Esophagus muscularis mucosa (tissue), 4 donors: ENCODE measurements around the gene DMWD. TPM values are rescaled to one million over a fixed set of nuclear protein-coding genes. Genes with fewer than 3 reads are reported as not detected.
A peak's percentile ranks its signal among the peaks of the same experiment; 100 is the strongest.

ENCODE experiments used
- DNase-seq: peaks from one replicate; pipeline ENCODE4 v3.0.0-alpha.2; 2017; ENCODE audit errors: extremely low spot score
- H3K27ac ChIP-seq, 4 donors: fragments of 200-600 bp; sonication (generic); replicated peaks in 1 of 4; 1 replicate in 3 of 4; 2 replicates in 1 of 4; pipeline ENCODE4 v1.5.1; 2016 to 2019; ENCODE audit warnings: mild to moderate bottlenecking in 1 of 4
- H3K27me3 ChIP-seq, 4 donors: fragments of 200-600 bp; sonication (generic); one replicate each; pipeline versions ENCODE4 v1.5.1 to v1.6.0; 2016 to 2019
- H3K36me3 ChIP-seq, 4 donors: fragments of 200-600 bp; sonication (generic); one replicate each; pipeline ENCODE4 v1.5.1; 2016 to 2019
- H3K4me1 ChIP-seq, 4 donors: fragments of 200-600 bp; sonication (generic); one replicate each; pipeline ENCODE4 v1.5.1; 2016 to 2019
- H3K4me3 ChIP-seq, 4 donors: fragments of 200-600 bp; sonication (generic); 1 replicate in 2 of 4; 2 replicates in 2 of 4; pipeline ENCODE4 v1.5.1; 2016 to 2019; ENCODE audit warnings: mild to moderate bottlenecking in 4 of 4, moderate library complexity in 1 of 4
- H3K9me3 ChIP-seq, 4 donors: fragments of 200-600 bp; sonication (generic); 1 replicate in 3 of 4; 2 replicates in 1 of 4; pipeline ENCODE4 v1.5.1; 2016 to 2019
- EP300 ChIP-seq: sonication (generic); formaldehyde crosslinking; IDR thresholded peaks from one replicate; pipeline ENCODE4 v1.6.1; 2017; ENCODE audit warnings: antibody characterized with exemption
- POLR2A ChIP-seq: fragments of 450-650 bp; IDR thresholded peaks from one replicate; pipeline ENCODE4 v1.6.1; 2017; ENCODE audit warnings: antibody characterized with exemption, moderate library complexity, mild to moderate bottlenecking, low read depth
- POLR2AphosphoS5 ChIP-seq, 2 donors: sonication (generic); formaldehyde crosslinking; IDR thresholded peaks; one replicate each; pipeline ENCODE4 v1.6.1; 2017; ENCODE audit warnings: antibody characterized with exemption in 2 of 2
- WGBS: methylation state at CpG from one replicate; pipeline ENCODE4 v1.1.5; 2018; 5-methylcytosine and 5-hydroxymethylcytosine counted together
- intact Hi-C: fragments of 100-400 bp; cut with DNase I; formaldehyde crosslinking; loops from one replicate; pipeline ENCODE4 v1.15.1; 2023
- total RNA-seq, 4 donors: library from RNA; depleted of rRNA; stranded (reverse); fragments of >200 nt; gene quantifications; one replicate each; pipeline versions ENCODE4 v1.1.0 to v1.2.1, GENCODE V29; 2016
- TF ChIP-seq, protein P1 (sequence below), 3 experiments: fragments of 200-600 bp in 2 of 3; fragments of 450-650 bp in 1 of 3; sonication (generic) in 2 of 3; IDR thresholded peaks; one replicate each; pipeline ENCODE4 v1.5.1; 2017 to 2019; ENCODE audit warnings: antibody characterized with exemption in 3 of 3, mild to moderate bottlenecking in 2 of 3, moderate library complexity in 1 of 3

DMWD gene, protein sequence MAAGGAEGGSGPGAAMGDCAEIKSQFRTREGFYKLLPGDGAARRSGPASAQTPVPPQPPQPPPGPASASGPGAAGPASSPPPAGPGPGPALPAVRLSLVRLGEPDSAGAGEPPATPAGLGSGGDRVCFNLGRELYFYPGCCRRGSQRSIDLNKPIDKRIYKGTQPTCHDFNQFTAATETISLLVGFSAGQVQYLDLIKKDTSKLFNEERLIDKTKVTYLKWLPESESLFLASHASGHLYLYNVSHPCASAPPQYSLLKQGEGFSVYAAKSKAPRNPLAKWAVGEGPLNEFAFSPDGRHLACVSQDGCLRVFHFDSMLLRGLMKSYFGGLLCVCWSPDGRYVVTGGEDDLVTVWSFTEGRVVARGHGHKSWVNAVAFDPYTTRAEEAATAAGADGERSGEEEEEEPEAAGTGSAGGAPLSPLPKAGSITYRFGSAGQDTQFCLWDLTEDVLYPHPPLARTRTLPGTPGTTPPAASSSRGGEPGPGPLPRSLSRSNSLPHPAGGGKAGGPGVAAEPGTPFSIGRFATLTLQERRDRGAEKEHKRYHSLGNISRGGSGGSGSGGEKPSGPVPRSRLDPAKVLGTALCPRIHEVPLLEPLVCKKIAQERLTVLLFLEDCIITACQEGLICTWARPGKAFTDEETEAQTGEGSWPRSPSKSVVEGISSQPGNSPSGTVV
- total RNA-seq = 10 to 100 TPM; 56.0 to 88.7 (median 63.3) TPM

- intact Hi-C loops = no loop called here
- H3K27ac ChIP-seq = peak within 1 kb of the TSS; percentile 73 to 88 (median 80)
- peaks cover 24 to 34% (median 28%) of the 10 kb centered on the region in 4 donors for H3K4me1 ChIP-seq
- peaks cover 8 to 34% (median 33%) of the 10 kb centered on the region in 4 donors for H3K36me3 ChIP-seq
- no peaks in the 10 kb centered on the region for H3K9me3 ChIP-seq
- 0% methylated on average over 5 of the region's 86 CpGs for WGBS
- H3K4me3 ChIP-seq = peak within 1 kb of the TSS; percentile 69 to 89 (median 80)
- TF ChIP-seq POLR2AphosphoS5 (IDR thresholded peaks at IDR 0.05) (peak; percentile 64 to 79), EP300 (no peak), POLR2A (no peak)
- TF ChIP-seq, protein P1, sequence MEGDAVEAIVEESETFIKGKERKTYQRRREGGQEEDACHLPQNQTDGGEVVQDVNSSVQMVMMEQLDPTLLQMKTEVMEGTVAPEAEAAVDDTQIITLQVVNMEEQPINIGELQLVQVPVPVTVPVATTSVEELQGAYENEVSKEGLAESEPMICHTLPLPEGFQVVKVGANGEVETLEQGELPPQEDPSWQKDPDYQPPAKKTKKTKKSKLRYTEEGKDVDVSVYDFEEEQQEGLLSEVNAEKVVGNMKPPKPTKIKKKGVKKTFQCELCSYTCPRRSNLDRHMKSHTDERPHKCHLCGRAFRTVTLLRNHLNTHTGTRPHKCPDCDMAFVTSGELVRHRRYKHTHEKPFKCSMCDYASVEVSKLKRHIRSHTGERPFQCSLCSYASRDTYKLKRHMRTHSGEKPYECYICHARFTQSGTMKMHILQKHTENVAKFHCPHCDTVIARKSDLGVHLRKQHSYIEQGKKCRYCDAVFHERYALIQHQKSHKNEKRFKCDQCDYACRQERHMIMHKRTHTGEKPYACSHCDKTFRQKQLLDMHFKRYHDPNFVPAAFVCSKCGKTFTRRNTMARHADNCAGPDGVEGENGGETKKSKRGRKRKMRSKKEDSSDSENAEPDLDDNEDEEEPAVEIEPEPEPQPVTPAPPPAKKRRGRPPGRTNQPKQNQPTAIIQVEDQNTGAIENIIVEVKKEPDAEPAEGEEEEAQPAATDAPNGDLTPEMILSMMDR (IDR thresholded peaks at IDR 0.05) = peak in 1 of 3 experiments; percentile 15
- peak; percentile 100 for DNase-seq
- H3K27me3 ChIP-seq = no peaks in the 10 kb centered on the region
Observed at GRCh38 chr19:45792470-45793177, at the start of gene DMWD. DMWD (minus strand) TSS chr19:45792845; CDS start chr19:45792756, 89 bp downstream.

DNA sequence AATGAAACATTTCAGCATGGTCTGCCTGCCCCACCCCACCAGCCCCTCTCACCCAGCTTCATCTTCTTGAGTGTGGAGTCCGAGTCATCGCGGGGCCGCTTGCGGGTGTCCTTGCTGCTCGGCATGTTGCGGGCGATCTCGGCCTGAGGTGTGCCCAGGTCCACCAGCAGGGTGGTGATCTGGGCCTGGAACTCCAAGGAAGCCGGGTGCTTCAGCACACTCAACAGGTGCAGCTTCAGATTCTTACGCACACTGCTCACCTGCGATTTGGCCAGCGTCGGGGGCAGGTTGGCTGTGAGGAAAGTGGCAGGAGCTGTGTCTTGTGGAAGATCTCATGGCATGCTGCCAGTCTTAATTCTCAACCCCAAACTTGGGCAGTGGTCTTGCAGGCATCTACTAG is 49.6 kb upstream of the DMWD start:
- no peak for DNase-seq
- H3K4me1 ChIP-seq = no peaks in the 10 kb centered on the region
- no peak overlapping the region for H3K27ac ChIP-seq
- H3K27me3 ChIP-seq = no peaks in the 10 kb centered on the region
- no peak for TF ChIP-seq POLR2AphosphoS5 (IDR thresholded peaks at IDR 0.05)
- peaks cover 79 to 100% (median 97%) of the 10 kb centered on the region in 4 donors for H3K36me3 ChIP-seq
- no peak overlapping the region for H3K4me3 ChIP-seq
- H3K9me3 ChIP-seq = no peaks in the 10 kb centered on the region
- 96% methylated on average over 5 of the region's 14 CpGs for WGBS
- intact Hi-C loops = no loop called here

- Histone ChIP-seq H3K4me3 (no peak overlapping the region), H3K9me3 (no peaks in the 10 kb centered on the region), H3K27ac (no peak overlapping the region), H3K4me1 (no peaks in the 10 kb centered on the region), H3K27me3 (no peaks in the 10 kb centered on the region), H3K36me3 (peaks cover 93 to 100% (median 100%) of the 10 kb centered on the region in 4 donors)
- no peak for DNase-seq
- intact Hi-C loops = no loop called here
- TF ChIP-seq, protein P1 (IDR thresholded peaks at IDR 0.05) = no peak
- TF ChIP-seq EP300 (no peak), POLR2AphosphoS5 (IDR thresholded peaks at IDR 0.05) (no peak), POLR2A (no peak)
- 83% methylated on average over 3 of the region's 7 CpGs for WGBS
Observed at GRCh38 chr19:45834970-45835369, 42.3 kb upstream of the DMWD start.

DNA sequence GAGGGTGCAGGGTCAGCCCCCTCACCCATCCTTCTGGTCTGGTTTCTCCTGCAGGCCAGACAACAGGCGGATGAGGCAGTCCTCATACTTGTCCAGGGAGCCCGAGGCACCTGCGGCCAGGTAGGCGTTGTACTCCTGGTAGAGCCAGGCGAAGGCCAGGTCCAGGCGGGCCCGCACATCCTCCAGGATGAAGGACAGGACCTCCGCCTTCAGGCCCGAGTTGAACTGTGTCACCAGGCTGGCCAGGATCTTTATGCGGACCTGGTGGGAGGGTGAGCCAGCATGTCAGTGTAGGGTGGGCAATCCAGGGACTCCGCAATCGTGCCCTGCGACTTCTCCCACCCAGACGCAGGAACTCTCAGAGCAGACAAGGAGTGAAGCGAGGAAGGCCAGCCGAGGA is 36.3 kb upstream of the DMWD start:
- TF ChIP-seq POLR2A (no peak), POLR2AphosphoS5 (IDR thresholded peaks at IDR 0.05) (no peak), EP300 (no peak)
- TF ChIP-seq, protein P1 (IDR thresholded peaks at IDR 0.05) = no peak
- H3K4me1 ChIP-seq = peaks cover 0 to 9% (median 8%) of the 10 kb centered on the region in 4 donors
- H3K27ac ChIP-seq = no peak overlapping the region
- no peak overlapping the region for H3K4me3 ChIP-seq
- H3K9me3 ChIP-seq = no peaks in the 10 kb centered on the region
- intact Hi-C loops = no loop called here
- WGBS = 95% methylated on average over 16 of the region's 16 CpGs
- no peaks in the 10 kb centered on the region for H3K27me3 ChIP-seq
- peaks cover 88 to 100% (median 98%) of the 10 kb centered on the region in 4 donors for H3K36me3 ChIP-seq
- no peak for DNase-seq

GRCh38 chr19:45828523-45828922 is 35.9 kb upstream of the DMWD start:
- WGBS = 84% methylated on average over 9 of the region's 9 CpGs
- Histone ChIP-seq H3K4me3 (no peak overlapping the region), H3K9me3 (no peaks in the 10 kb centered on the region), H3K36me3 (peaks cover 88 to 100% (median 98%) of the 10 kb centered on the region in 4 donors), H3K27me3 (no peaks in the 10 kb centered on the region), H3K4me1 (peaks cover 0 to 13% (median 9%) of the 10 kb centered on the region in 4 donors), H3K27ac (no peak overlapping the region)
- no peak for DNase-seq
- TF ChIP-seq, protein P1 (IDR thresholded peaks at IDR 0.05) = no peak
- no peak for TF ChIP-seq EP300
- no peak for TF ChIP-seq POLR2AphosphoS5 (IDR thresholded peaks at IDR 0.05)
- TF ChIP-seq POLR2A = no peak
- intact Hi-C loops = no loop called here
